ENCODE results near the gene CARMIL1. TPM values are rescaled to one million over a fixed set of nuclear protein-coding genes. Genes with fewer than 3 reads are reported as not detected.

The CARMIL1 gene
- polyA plus RNA-seq, 2 donors: 6.9 to 9.5 TPM

DNA sequence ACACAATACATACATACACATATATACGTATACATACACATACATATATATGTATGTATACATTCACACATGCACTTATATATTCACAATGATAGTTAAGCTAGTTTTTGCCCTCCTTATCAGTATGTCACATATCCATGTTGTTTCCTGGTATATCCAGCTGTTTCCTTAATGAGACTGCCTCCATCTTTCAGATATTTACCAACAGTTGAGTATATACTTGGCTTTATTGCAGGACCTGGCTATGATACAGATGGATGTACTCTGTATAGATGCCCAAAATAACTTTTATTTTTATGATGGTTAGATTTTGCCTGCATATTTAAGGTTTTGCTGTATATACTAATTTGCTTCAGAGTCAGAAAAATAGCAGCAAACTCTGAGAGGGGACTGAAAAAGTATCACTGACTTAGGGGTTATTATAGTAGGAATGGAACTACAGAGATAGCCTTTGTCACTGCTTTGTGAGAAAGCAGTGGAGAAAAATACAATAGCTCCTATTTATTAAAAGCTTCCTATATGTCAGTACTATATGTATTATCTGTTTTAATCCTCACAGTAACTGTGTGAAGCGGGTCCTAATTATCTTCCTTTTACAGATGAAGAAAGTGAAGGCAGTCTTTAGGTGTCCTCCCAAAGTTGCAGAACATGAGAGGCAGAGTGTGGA, 35.5 kb downstream of the CARMIL1 start:
- WGBS, 2 donors: 96 to 97% methylated on average over 2 of the region's 2 CpGs
- peaks cover 3 to 6% of the 10 kb centered on the region in 2 donors for H3K4me1 ChIP-seq (ENCODE audit: control insufficient read depth in 2 of 2, insufficient read depth in 2 of 2, low read length in 1 of 2)
- no peak overlapping the region for H3K4me3 ChIP-seq (ENCODE audit: low read depth in 1 of 2, low read length in 2 of 2)
- no peaks in the 10 kb centered on the region for H3K9me3 ChIP-seq (ENCODE audit: control insufficient read depth in 2 of 2, insufficient read depth in 1 of 2, low read depth in 1 of 2, low read length in 1 of 2)
- H3K27me3 ChIP-seq (ENCODE audit: control insufficient read depth in 1 of 2, insufficient read depth in 2 of 2, low read length in 2 of 2): no peaks in the 10 kb centered on the region
- H3K27ac ChIP-seq (ENCODE audit: low read depth in 2 of 2, low read length in 1 of 2): no peak overlapping the region
- H3K36me3 ChIP-seq (ENCODE audit: control insufficient read depth in 2 of 2, insufficient read depth in 2 of 2, low read length in 1 of 2): no peaks in the 10 kb centered on the region

- Histone ChIP-seq H3K27me3 (ENCODE audit: control insufficient read depth in 1 of 2, insufficient read depth in 2 of 2, low read length in 2 of 2) (no peaks in the 10 kb centered on the region), H3K27ac (ENCODE audit: low read depth in 2 of 2, low read length in 1 of 2) (no peak overlapping the region), H3K9me3 (ENCODE audit: control insufficient read depth in 2 of 2, insufficient read depth in 1 of 2, low read depth in 1 of 2, low read length in 1 of 2) (no peaks in the 10 kb centered on the region), H3K4me1 (ENCODE audit: control insufficient read depth in 2 of 2, insufficient read depth in 2 of 2, low read length in 1 of 2) (peaks cover 3 to 6% of the 10 kb centered on the region in 2 donors), H3K4me3 (ENCODE audit: low read depth in 1 of 2, low read length in 2 of 2) (no peak overlapping the region), H3K36me3 (ENCODE audit: control insufficient read depth in 2 of 2, insufficient read depth in 2 of 2, low read length in 1 of 2) (no peaks in the 10 kb centered on the region)
- WGBS, 2 donors: 78 to 85% methylated on average over 10 of the region's 10 CpGs
Observed at GRCh38 chr6:25315194-25316177, 36.3 kb downstream of the CARMIL1 start.

DNA sequence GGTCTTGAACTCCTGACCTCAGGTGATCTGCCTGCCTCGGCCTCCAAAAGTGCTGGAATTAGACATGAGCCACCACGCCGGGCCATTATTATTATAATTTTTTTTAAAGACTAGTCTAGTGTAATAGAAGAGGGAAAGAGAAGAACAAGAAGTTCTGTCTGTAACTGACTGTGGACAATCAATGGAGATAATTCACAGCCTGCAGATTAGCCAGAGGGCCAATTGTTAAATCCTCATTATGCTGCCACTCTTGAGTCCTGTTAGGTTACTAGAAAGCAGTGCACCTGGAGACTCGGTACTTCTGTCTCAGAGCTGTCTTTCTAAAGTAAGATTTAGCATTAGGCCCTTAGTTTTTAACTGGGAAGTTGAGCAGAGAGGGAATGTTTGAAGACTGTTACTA, 37.5 kb downstream of the CARMIL1 start:
- Histone ChIP-seq H3K36me3 (ENCODE audit: control insufficient read depth in 2 of 2, insufficient read depth in 2 of 2, low read length in 1 of 2) (no peaks in the 10 kb centered on the region), H3K27ac (ENCODE audit: low read depth in 2 of 2, low read length in 1 of 2) (no peak overlapping the region)
- 89 to 91% methylated on average over 4 of the region's 4 CpGs for WGBS, 2 donors

GRCh38 chr6:25318589-25318988, 39.4 kb downstream of the CARMIL1 start:
- WGBS, 2 donors: 91 to 92% methylated on average over 6 of the region's 6 CpGs
- Histone ChIP-seq H3K9me3 (ENCODE audit: control insufficient read depth in 2 of 2, insufficient read depth in 1 of 2, low read depth in 1 of 2, low read length in 1 of 2) (no peaks in the 10 kb centered on the region), H3K4me3 (ENCODE audit: low read depth in 1 of 2, low read length in 2 of 2) (no peak overlapping the region), H3K27me3 (ENCODE audit: control insufficient read depth in 1 of 2, insufficient read depth in 2 of 2, low read length in 2 of 2) (no peaks in the 10 kb centered on the region), H3K27ac (ENCODE audit: low read depth in 2 of 2, low read length in 1 of 2) (no peak overlapping the region), H3K36me3 (ENCODE audit: control insufficient read depth in 2 of 2, insufficient read depth in 2 of 2, low read length in 1 of 2) (no peaks in the 10 kb centered on the region), H3K4me1 (ENCODE audit: control insufficient read depth in 2 of 2, insufficient read depth in 2 of 2, low read length in 1 of 2) (peaks cover 2 to 3% of the 10 kb centered on the region in 2 donors)

More for the DNA sequence above, 37.5 kb downstream of the CARMIL1 start:
- H3K4me3 ChIP-seq (ENCODE audit: low read depth in 1 of 2, low read length in 2 of 2): no peak overlapping the region
- H3K27me3 ChIP-seq (ENCODE audit: control insufficient read depth in 1 of 2, insufficient read depth in 2 of 2, low read length in 2 of 2): no peaks in the 10 kb centered on the region
- H3K9me3 ChIP-seq (ENCODE audit: control insufficient read depth in 2 of 2, insufficient read depth in 1 of 2, low read depth in 1 of 2, low read length in 1 of 2): no peaks in the 10 kb centered on the region
- peaks cover 3 to 6% of the 10 kb centered on the region in 2 donors for H3K4me1 ChIP-seq (ENCODE audit: control insufficient read depth in 2 of 2, insufficient read depth in 2 of 2, low read length in 1 of 2)

DNA sequence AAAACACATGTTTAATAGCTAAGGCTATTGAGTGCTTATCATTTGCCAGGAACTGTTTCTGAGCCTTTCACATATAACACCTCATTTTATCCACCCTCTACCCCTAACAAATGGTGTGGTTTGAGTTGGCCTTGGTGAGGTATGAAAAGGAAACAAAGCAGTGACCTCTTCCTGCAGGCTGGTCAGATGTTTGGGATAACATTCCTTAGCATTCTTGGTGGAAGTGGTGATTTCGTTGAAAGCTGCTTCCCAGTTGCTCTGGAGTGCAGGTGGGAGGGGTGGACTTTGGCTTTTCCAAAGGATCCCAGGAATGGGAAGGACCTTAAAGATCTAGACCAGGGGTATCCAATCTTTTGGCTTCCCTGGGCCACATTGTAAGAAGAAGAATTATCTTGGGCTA, 41.3 kb downstream of the CARMIL1 start:
- no peaks in the 10 kb centered on the region for H3K36me3 ChIP-seq (ENCODE audit: control insufficient read depth in 2 of 2, insufficient read depth in 2 of 2, low read length in 1 of 2)
- no peak overlapping the region for H3K27ac ChIP-seq (ENCODE audit: low read depth in 2 of 2, low read length in 1 of 2)
- H3K4me1 ChIP-seq (ENCODE audit: control insufficient read depth in 2 of 2, insufficient read depth in 2 of 2, low read length in 1 of 2): peaks cover 0 to 2% of the 10 kb centered on the region in 2 donors
- no peak overlapping the region for H3K4me3 ChIP-seq (ENCODE audit: low read depth in 1 of 2, low read length in 2 of 2)
- H3K9me3 ChIP-seq (ENCODE audit: control insufficient read depth in 2 of 2, insufficient read depth in 1 of 2, low read depth in 1 of 2, low read length in 1 of 2): no peaks in the 10 kb centered on the region
- 0 to 56% methylated on average over 1 of the region's 1 CpG for WGBS, 2 donors
- no peaks in the 10 kb centered on the region for H3K27me3 ChIP-seq (ENCODE audit: control insufficient read depth in 1 of 2, insufficient read depth in 2 of 2, low read length in 2 of 2)

- 90 to 98% methylated on average over 2 of the region's 2 CpGs for WGBS, 2 donors
- no peak overlapping the region for H3K27ac ChIP-seq (ENCODE audit: low read depth in 2 of 2, low read length in 1 of 2)
Observed at GRCh38 chr6:25322692-25323091, 43.5 kb downstream of the CARMIL1 start.

GRCh38 chr6:25324066-25324762, 45.0 kb downstream of the CARMIL1 start:
- 68% methylated on average over 1 of the region's 1 CpG for WGBS, 2 donors
- no peaks in the 10 kb centered on the region for H3K36me3 ChIP-seq (ENCODE audit: control insufficient read depth in 2 of 2, insufficient read depth in 2 of 2, low read length in 1 of 2)

More at GRCh38 chr6:25322692-25323091, 43.5 kb downstream of the CARMIL1 start:
- no peaks in the 10 kb centered on the region for H3K36me3 ChIP-seq (ENCODE audit: control insufficient read depth in 2 of 2, insufficient read depth in 2 of 2, low read length in 1 of 2)
- peaks cover 0 to 2% of the 10 kb centered on the region in 2 donors for H3K4me1 ChIP-seq (ENCODE audit: control insufficient read depth in 2 of 2, insufficient read depth in 2 of 2, low read length in 1 of 2)
- H3K27me3 ChIP-seq (ENCODE audit: control insufficient read depth in 1 of 2, insufficient read depth in 2 of 2, low read length in 2 of 2): no peaks in the 10 kb centered on the region
- no peaks in the 10 kb centered on the region for H3K9me3 ChIP-seq (ENCODE audit: control insufficient read depth in 2 of 2, insufficient read depth in 1 of 2, low read depth in 1 of 2, low read length in 1 of 2)
- H3K4me3 ChIP-seq (ENCODE audit: low read depth in 1 of 2, low read length in 2 of 2): no peak overlapping the region

DNA sequence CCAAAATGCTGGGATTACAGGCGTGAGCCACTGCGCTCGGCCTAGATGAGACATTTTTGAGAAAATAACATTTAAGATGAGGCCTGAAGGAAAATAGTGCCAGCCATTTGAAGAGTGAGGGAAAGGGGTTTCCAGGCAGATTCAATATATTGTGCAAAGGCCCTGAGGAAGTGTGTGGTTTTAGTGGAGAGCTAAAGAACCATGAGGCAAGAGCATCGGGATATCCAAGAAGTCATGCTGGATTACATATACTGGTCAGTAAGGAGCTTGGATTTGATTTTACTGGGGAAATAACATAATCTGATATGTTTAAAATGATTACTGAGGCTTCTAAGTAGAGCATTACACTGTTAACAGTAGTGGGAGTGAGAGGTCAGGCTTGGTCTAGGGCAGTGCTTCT, 47.0 kb downstream of the CARMIL1 start:
- no peaks in the 10 kb centered on the region for H3K9me3 ChIP-seq (ENCODE audit: control insufficient read depth in 2 of 2, insufficient read depth in 1 of 2, low read depth in 1 of 2, low read length in 1 of 2)
- H3K36me3 ChIP-seq (ENCODE audit: control insufficient read depth in 2 of 2, insufficient read depth in 2 of 2, low read length in 1 of 2): no peaks in the 10 kb centered on the region
- no peaks in the 10 kb centered on the region for H3K27me3 ChIP-seq (ENCODE audit: control insufficient read depth in 1 of 2, insufficient read depth in 2 of 2, low read length in 2 of 2)
- H3K4me1 ChIP-seq (ENCODE audit: control insufficient read depth in 2 of 2, insufficient read depth in 2 of 2, low read length in 1 of 2): peaks cover 0 to 4% of the 10 kb centered on the region in 2 donors
- H3K4me3 ChIP-seq (ENCODE audit: low read depth in 1 of 2, low read length in 2 of 2): no peak overlapping the region
- 97% methylated on average over 4 of the region's 4 CpGs for WGBS, 2 donors
- H3K27ac ChIP-seq (ENCODE audit: low read depth in 2 of 2, low read length in 1 of 2): no peak overlapping the region

More at GRCh38 chr6:25324066-25324762, 45.0 kb downstream of the CARMIL1 start:
- H3K4me3 ChIP-seq (ENCODE audit: low read depth in 1 of 2, low read length in 2 of 2): no peak overlapping the region
- no peaks in the 10 kb centered on the region for H3K9me3 ChIP-seq (ENCODE audit: control insufficient read depth in 2 of 2, insufficient read depth in 1 of 2, low read depth in 1 of 2, low read length in 1 of 2)
- no peak overlapping the region for H3K27ac ChIP-seq (ENCODE audit: low read depth in 2 of 2, low read length in 1 of 2)
- peaks cover 0 to 2% of the 10 kb centered on the region in 2 donors for H3K4me1 ChIP-seq (ENCODE audit: control insufficient read depth in 2 of 2, insufficient read depth in 2 of 2, low read length in 1 of 2)
- no peaks in the 10 kb centered on the region for H3K27me3 ChIP-seq (ENCODE audit: control insufficient read depth in 1 of 2, insufficient read depth in 2 of 2, low read length in 2 of 2)

GRCh38 chr6:25326960-25327359, 47.8 kb downstream of the CARMIL1 start:
- Histone ChIP-seq H3K9me3 (ENCODE audit: control insufficient read depth in 2 of 2, insufficient read depth in 1 of 2, low read depth in 1 of 2, low read length in 1 of 2) (no peaks in the 10 kb centered on the region), H3K27ac (ENCODE audit: low read depth in 2 of 2, low read length in 1 of 2) (no peak overlapping the region), H3K4me3 (ENCODE audit: low read depth in 1 of 2, low read length in 2 of 2) (no peak overlapping the region), H3K36me3 (ENCODE audit: control insufficient read depth in 2 of 2, insufficient read depth in 2 of 2, low read length in 1 of 2) (no peaks in the 10 kb centered on the region), H3K27me3 (ENCODE audit: control insufficient read depth in 1 of 2, insufficient read depth in 2 of 2, low read length in 2 of 2) (no peaks in the 10 kb centered on the region), H3K4me1 (ENCODE audit: control insufficient read depth in 2 of 2, insufficient read depth in 2 of 2, low read length in 1 of 2) (peaks cover 0 to 9% of the 10 kb centered on the region in 2 donors)
- WGBS, 2 donors: 83 to 89% methylated on average over 4 of the region's 4 CpGs

Data from esophagus (tissue), 2 donors.